ENCODE measurements around the gene SSBP3. TPM values are rescaled to one million over a fixed set of nuclear protein-coding genes. Genes with fewer than 3 reads are reported as not detected.

The SSBP3 gene
- total and polyA plus RNA-seq, 9 of the 15 experiments (the other 6 are each of a cell fraction or from before 2014, with no cell fraction given) = 8.7 to 108 (median 33.8) TPM

DNA sequence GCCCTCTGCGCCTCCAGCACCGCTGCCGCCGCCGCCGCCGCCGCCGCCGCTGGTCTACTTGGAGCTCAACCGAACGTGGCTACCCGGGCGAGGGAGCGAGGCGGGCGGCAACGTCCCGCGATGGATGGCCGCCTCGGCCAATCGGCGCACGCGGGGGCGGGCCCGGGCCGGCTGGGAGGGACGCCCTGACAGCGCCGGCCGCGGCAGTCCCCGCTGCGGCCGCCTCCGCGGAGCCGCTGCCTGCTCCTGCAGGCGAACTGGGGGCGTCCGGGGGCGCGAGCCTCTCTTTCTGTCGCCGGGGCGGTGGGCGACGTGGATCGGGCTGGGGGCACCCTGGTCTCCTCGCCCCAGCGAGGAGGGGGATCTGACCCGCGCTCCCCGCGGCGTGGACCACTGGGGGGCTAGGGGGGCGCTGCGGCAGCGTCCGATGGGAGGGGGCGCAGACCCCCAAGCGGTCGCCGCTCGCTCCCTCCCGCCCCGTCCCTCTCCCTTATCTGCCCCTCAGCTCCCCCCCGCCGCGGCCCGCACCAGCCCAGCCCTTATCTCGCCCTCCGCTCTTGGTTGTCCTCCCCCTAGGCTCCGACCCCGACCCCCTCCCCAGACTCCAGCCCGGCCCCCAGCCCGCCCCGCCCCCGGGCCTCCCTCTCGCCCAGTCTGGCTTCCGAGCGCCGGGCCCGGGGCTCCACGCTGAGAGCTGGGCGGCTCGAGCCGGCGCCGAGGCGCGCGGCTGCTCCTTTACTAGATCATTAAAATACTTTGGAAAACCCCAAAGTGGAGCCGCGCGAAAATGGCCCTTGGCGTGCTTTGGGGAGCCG lies at the start of gene SSBP3 (continued):
- TF ChIP-seq RBM17 (IDR thresholded peaks at IDR 0.05; ENCODE audit: borderline replicate concordance, low read depth, low read length) (no peak), ZNF589 (CRISPR knock-in tag; IDR thresholded peaks at IDR 0.05; ENCODE audit: low read depth) (0 out of 2 replicates have a peak, but pooled peaks have one; percentile 6), MTA2 (IDR thresholded peaks at IDR 0.05; ENCODE audit: low read depth) (0 out of 2 replicates have a peak, but pooled peaks have one; percentile 23), GTF2E2 (tag; IDR thresholded peaks at IDR 0.05) (peak; percentile 53; the same call in 1 of the 2 replicates), ZMIZ1 (IDR thresholded peaks at IDR 0.05; ENCODE audit: low read depth in 2 of 2, low read length in 2 of 2) (0 out of 4 replicates have a peak, but pooled peaks of 1 of the 2 experiments have one; percentile 17), MCM7 (IDR thresholded peaks at IDR 0.05) (no peak), ZNF830 (CRISPR knock-in tag; IDR thresholded peaks at IDR 0.05) (0 out of 2 replicates have a peak, but pooled peaks have one; percentile 65), ZBTB9 (CRISPR knock-in tag; IDR thresholded peaks at IDR 0.05) (peak; percentile 89), TSC22D4 (tag; IDR thresholded peaks at IDR 0.05) (no peak), ZNF277 (CRISPR knock-in tag; IDR thresholded peaks at IDR 0.05; ENCODE audit: borderline replicate concordance) (no peak), CHD1 (IDR thresholded peaks at IDR 0.05; ENCODE audit: low read length) (peak; percentile 86), KAT8 (IDR thresholded peaks at IDR 0.05; ENCODE audit: low read depth) (no peak), RBFOX2 (IDR thresholded peaks at IDR 0.05; ENCODE audit: low read depth, low read length) (peak; percentile 82)
